GM12878 (cell line): ENCODE data around the gene COL5A1.

Experiments
- BRCA1 ChIP-seq: IDR thresholded peaks from 2 replicates; pipeline ENCODE4 v1.6.1; 2011; ENCODE audit warnings: low read depth, low read length, improper control_type of control experiment
- ETV6 ChIP-seq, 2 experiments: fragments of 450-650 bp in 1 of 2; IDR thresholded peaks in 1 of 2; conservative IDR thresholded peaks in 1 of 2; 2 replicates each; pipeline ENCODE4 v1.6.1; 2014; ENCODE audit warnings: antibody characterized with exemption in 1 of 2, borderline replicate concordance in 1 of 2, low read depth in 1 of 2, mild to moderate bottlenecking in 1 of 2, moderate library complexity in 1 of 2
- POLR2A ChIP-seq: IDR thresholded peaks from 2 replicates; pipeline ENCODE4 v1.6.1; 2011; ENCODE audit warnings: low read depth, mild to moderate bottlenecking, low read length
- YY1 ChIP-seq: IDR thresholded peaks from 2 replicates; pipeline ENCODE4 v1.6.1; 2011; ENCODE audit warnings: low read depth, mild to moderate bottlenecking, low read length
- TF ChIP-seq, protein P1 (sequence below): IDR thresholded peaks from 2 replicates; pipeline ENCODE4 v1.6.1; 2011; ENCODE audit warnings: low read depth, low read length, improper control_type of control experiment, borderline replicate concordance
- TF ChIP-seq, protein P2 (sequence below), 3 experiments: IDR thresholded peaks in 2 of 3; conservative IDR thresholded peaks in 1 of 3; 2 replicates each; pipeline ENCODE4 v1.5.1; 2011; ENCODE audit warnings: low read depth in 3 of 3, low read length in 3 of 3, mild to moderate bottlenecking in 3 of 3, control low read depth in 2 of 3, moderate library complexity in 2 of 3, inconsistent platforms in 1 of 3, mixed read lengths in 1 of 3; ENCODE audit not compliant: control insufficient read depth in 2 of 3, insufficient read depth in 1 of 3; ENCODE audit errors: extremely low read depth in 1 of 3

DNA sequence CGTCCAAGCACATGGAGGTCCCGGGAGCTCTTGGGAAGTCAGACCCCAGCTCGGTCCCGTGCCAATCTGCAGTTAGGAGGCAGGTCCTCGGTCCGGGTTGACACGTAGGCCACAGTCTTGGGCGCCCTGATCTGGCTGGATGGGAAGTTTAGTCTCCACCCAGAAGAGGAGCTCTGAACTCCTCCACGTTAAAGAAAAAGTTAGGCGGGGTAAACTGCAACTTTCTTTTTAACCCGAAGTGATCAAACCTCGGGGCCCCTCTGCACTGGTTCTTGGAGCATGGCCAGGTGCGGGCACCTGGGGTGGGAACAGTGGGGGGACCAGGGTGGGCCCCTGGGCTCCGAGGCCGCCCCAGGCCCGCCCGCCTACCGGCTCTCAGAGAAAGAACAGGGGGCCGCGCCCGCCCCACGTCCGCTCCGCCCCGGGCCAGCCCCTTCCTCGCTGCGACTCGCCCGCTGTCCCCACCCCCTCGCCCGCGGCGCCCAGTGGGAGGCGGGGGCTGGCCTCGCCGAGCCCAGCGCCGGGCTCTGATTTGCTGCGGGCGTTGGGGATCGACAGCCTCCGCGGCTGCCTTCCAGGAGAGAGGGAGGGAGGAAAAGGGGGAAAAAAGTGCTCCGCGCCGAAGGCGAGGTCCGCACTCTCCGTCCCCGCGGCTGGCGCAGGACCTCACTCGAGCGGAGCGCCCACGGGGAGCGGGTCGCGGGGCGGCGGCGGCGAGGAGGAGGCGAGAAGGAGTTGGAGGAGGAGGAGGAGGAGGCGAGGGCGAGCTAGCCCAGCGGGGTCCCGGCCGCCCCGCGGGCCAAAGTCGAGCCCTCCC lies at the start of gene COL5A1:
- TF ChIP-seq BRCA1 (no peak), YY1 (no peak), ETV6 (conservative IDR thresholded peaks at IDR 0.05 in 1 of 2, IDR thresholded peaks at IDR 0.05 in 1 of 2; ENCODE audit: borderline replicate concordance in 1 of 2, low read depth in 1 of 2) (no peak), POLR2A (no peak)
- TF ChIP-seq, protein P1, sequence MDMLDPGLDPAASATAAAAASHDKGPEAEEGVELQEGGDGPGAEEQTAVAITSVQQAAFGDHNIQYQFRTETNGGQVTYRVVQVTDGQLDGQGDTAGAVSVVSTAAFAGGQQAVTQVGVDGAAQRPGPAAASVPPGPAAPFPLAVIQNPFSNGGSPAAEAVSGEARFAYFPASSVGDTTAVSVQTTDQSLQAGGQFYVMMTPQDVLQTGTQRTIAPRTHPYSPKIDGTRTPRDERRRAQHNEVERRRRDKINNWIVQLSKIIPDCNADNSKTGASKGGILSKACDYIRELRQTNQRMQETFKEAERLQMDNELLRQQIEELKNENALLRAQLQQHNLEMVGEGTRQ = no peak
- TF ChIP-seq, protein P2, sequence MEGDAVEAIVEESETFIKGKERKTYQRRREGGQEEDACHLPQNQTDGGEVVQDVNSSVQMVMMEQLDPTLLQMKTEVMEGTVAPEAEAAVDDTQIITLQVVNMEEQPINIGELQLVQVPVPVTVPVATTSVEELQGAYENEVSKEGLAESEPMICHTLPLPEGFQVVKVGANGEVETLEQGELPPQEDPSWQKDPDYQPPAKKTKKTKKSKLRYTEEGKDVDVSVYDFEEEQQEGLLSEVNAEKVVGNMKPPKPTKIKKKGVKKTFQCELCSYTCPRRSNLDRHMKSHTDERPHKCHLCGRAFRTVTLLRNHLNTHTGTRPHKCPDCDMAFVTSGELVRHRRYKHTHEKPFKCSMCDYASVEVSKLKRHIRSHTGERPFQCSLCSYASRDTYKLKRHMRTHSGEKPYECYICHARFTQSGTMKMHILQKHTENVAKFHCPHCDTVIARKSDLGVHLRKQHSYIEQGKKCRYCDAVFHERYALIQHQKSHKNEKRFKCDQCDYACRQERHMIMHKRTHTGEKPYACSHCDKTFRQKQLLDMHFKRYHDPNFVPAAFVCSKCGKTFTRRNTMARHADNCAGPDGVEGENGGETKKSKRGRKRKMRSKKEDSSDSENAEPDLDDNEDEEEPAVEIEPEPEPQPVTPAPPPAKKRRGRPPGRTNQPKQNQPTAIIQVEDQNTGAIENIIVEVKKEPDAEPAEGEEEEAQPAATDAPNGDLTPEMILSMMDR (IDR thresholded peaks at IDR 0.05 in 2 of 3, conservative IDR thresholded peaks at IDR 0.05 in 1 of 3; ENCODE audit: control insufficient read depth in 2 of 3, extremely low read depth in 1 of 3, insufficient read depth in 1 of 3, low read depth in 3 of 3, low read length in 3 of 3) = no peak
